DMS114 treated with DMSO at 0.1 percent for 48 hours (cell line): ENCODE data around the gene BPTF.
"Not testable (repeated sequence)": the region's sequence is repeated elsewhere in the genome, so short reads cannot be mapped to it uniquely, and the experiment has no call there.

Experiments used
- DNase-seq: peaks from one replicate; lab custom pipeline; 2025; ENCODE audit not compliant: unreplicated experiment; lab: John Stamatoyannopoulos, UW

The BPTF gene

DNA sequence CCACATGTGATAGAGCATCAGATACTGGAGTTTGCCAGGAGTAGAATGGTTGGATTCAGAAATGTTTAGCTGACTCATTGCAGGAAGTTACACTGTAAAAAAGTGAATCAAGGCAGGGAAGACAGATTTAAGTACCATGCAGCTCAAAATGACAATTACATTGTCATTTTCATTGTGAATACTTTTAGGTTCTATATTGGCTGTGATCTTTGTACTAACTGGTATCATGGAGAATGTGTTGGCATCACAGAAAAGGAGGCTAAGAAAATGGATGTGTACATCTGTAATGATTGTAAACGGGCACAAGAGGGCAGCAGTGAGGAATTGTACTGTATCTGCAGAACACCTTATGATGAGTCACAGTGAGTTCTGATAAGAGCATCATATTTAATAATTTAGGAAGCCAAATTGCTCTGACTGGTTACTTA lies 137.9 kb downstream of the BPTF start:
- DNase-seq = peak; percentile 56

DNA sequence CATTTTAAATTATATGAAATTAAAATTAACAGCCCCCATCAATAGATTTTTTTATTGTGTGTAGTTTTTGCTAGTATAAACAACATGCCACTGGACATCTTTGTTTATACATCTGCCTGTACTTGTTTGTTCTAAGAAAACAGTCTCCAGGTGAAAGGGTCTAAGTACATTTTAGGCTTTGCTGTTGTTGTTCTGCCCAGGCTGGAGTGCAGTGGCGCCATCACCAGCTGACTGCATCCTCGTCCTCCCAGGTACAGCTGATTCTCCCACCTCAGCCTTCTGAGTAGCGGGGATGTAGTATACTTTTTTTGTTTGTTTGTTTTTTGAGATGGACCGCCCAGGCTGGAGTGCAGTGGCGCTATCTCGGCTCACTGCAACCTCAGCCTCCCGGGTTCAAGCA lies 145.5 kb downstream of the BPTF start:
- no peak for DNase-seq

DNA sequence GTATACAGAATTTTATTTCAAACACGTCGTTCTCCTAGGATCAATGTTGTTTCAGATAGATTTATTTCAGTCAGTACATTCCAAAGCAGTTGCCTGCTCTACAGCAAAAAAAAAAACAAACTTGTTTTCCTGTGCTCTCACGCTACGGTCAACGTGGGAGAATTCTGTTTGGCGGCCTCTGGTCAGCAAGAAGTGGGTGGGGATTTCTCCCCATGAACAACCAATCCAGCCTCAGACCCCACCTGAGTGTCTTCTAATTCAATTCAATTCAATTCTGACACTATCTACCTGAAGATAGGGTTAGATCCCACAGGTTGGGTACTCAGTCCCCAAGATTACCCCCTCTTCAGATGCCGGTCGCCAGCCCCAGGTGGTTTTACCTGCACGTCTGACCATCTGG lies 148.9 kb downstream of the BPTF start:
- DNase-seq = no peak

DNA sequence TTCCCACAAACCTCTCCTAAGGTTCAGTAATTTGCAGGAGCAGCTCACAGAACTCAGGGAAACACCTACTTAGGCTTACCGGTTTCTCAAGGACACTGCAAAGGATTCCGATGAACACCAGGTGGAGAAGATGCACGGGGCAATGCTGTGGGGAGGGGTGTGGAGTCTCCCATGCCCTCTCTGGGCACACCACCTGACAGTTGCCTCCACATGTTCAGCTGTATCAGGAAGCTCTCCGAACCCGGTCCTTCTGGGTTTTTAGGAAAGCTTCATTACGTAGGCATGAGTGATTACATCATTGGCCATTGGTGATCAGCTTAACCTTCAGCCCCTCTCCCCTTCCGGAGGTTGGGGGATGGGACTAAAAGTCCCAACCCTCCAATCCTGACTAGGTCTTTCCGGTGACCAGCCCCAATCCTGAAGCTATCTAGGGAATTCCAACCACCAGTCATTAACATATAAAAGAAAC lies 149.3 kb downstream of the BPTF start:
- DNase-seq = no peak

DNA sequence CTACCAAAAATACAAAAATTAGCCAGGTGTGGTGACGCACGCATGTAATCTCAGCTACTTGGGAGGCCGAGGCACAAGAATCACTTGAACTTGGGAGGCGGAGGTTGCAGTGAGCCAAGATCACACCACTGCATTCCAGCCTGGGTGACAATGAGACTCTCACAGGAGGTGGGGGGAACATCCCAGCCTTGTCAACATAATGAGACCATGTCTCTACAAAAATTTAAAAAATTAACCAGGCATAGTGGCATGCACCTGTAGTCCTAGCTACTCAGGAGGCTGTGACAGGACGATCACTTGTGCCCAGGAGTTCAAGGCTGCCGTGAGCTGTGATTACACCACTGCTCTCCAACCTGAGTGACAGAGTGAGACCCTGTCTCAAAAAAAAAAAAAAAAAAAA lies 151.0 kb downstream of the BPTF start:
- DNase-seq = not testable (repeated sequence)

DNA sequence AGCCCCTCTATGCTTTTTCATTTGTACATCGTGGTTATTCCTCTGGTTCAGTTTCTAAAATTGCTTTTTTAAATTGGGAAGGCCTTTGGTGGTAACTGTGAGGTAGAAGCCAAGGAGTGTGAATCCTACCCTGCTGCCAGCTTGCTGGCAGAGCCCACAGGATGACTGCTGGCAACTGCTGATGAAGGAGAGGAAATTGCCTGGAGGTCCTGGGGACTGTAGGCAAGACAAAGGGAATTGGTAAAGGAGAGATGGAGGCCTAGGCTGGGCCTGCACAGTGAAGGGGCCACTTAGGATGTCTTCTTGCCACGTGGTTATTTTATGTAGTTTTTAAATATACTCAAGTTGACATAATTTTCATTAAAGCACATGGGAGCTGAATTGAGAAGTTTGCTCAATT lies 155.2 kb downstream of the BPTF start:
- no peak for DNase-seq

DNA sequence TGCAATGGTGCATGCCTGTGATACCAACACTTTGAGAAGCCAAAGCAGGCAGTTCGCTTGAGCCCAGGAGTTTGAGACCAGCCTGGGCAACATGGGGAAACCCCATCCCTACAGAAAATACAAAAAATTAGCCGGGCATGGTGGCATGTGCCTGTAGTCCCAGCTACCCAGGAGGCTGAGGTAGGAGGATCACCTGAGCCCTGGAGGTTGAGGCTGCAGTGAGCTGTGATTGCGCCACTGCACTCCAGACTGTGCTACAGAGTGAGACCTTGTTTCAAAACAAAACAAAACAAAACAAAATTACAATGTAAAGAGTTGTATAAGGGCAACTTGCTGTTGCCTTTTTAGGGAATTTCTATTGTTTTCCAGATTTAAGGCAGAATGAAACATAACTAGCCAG lies 155.6 kb downstream of the BPTF start:
- DNase-seq = not testable (repeated sequence)

DNA sequence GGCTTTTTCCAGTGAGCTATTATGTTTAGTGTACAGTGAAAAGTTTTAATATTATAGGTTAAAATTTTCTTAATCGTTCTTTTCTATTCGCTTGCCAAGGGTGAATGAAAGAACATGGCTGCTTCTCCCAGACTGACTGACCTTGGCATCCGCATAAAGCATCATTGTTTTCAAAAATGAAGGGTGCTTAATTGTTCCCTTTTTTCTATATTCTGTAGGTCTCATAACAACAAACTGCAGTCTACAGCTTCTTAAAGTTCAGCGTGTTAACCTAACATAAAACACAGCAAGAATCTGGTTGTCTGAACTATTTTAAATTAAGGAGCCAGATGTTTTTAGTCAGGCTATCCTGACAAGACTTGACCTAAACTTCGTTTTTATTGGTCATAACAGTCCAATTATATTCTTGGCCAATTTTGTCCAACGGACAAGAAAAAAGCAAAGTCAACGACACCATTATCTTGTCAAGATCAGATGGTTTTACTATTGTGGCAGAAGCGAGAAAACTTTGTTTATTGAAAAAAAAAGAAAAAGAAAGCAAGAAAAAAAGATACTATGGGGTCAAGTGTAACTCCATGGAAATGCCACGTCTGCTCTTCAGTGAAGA lies 156.8 kb downstream of the BPTF start:
- DNase-seq = no peak

DNA sequence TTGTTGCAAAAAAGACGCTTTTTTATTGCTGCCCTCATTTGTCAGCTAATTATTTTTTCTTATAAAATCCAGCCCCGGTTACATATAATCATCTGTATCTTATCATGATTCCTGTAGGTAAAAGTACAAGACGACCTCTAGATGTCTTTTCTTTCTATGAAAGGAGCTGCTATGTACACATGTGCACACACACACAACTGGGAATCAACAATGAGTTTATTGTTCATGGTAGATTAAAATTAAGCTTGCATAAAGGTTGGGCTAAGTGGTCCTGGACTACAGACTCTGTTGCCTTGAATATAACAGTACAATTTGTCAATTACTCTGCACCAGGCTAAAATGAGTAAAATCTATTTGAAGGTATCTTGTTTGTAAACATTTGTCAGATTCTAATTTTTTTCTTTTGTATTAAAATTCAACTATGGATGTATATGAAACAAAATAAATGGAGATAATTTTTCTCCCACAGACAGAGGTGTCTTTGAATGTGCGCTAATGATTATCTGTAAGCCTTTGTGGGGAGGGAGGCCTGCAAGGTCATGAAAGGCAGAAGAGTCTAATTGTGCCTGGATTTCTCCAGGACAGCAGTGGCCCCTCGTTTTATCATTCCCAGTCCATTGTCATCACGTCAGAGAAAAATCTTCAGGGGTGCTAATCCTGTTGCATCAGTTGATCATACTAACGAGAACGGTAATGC lies 157.5 kb downstream of the BPTF start:
- DNase-seq = no peak

DNA sequence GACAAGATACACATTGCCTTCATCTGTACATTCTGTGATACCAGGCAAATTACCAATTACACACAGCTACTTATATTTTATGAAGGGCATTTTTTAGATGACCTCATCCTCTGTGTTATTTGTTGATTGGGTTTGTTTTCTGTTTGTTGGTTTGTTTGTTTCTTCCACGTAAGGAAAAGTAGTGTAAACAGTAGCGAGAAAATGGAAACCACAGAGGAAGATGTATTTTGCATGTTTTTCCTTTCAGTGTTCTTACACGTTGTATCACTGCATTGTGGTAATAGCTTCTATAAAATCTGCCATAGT lies 158.0 kb downstream of the BPTF start:
- DNase-seq = no peak

DNA sequence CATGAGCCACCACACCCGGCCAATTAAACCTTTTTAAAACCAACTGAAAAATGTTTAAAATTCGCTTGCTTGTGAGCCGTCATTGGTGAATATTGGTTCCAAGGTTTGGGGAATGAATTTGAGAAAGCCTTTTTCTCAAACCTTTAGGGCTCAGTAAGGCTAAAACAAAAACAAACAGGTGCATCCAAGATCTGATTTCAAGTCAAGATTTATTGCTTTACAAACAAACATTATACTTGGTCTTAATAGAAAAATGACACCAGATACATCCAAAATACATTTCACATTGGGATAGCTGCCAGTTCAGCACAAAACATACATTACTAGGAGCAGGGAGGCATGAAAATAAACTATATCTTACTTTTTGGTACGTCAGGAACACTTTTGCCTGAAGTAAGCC lies 165.6 kb downstream of the BPTF start:
- no peak for DNase-seq

DNA sequence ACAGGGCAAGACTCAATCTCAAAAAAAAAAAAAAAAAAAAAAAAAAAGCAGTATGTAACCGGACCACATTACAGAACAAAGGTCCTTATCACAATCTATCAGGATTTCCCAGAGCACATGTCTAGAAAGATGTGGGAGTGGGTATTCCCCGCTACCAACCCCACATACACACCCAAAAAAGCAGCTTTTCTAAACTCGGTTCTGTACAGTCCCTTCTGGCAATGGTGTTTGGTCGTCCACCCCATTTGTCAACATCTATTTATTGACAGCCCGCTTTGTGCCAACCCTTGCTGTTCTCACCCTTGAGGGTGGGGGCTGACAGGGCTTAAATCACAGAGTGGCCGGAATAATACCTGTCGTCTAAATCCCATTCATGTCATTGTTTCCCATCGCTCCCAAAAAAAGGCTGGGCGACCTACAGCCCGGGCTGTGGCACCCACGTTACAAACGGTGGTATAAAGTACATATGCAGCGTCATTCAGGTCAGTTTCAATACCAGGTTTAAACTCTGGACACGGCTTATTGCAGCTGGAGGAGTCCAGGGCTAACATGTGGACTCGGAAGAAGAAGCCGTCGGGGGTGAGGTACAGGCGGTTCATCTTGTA lies 167.3 kb downstream of the BPTF start:
- DNase-seq = no peak

DNA sequence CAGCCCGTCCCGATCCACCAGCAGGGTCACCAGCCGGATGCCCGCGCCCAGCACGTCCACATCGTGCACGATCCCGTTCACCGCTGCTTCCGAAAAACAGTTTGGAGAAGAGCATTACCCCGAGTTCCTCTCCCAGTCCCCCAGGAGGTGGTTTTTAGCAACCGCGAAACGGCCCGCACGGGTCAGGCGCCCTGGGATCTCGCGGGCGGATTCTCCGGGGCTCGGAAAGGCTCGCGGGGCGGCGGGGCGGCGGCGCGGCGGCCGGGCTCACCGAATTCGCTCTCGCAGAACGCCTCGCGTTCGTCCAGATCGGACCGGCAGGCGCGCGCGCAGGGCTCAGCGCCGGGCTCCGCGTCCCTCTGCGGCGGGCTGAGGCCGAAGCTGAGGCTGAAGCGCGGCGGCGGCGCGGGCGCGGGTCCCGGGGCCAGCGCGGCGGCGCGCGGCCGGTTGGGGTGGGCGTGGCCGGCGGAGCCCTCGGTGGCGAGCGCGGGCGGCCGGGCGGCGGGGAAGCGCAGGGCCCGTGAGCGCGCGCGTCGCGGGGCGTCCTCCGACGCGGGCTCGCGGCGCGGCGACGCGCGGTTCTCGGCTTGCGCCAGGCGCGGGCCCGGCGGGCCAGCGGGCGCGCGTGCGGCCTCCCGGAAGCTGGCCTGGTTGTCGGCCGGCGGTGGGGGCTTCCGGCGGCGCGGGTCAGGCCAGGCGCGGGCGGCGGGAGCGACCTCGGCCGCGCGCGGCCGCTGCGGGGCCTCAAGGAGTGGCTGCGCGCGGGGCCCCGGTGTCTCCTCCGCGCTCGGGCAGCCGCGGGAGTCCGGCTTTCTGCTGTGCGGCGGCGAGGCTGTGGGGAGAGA lies 168.1 kb downstream of the BPTF start:
- DNase-seq = peak; percentile 59

DNA sequence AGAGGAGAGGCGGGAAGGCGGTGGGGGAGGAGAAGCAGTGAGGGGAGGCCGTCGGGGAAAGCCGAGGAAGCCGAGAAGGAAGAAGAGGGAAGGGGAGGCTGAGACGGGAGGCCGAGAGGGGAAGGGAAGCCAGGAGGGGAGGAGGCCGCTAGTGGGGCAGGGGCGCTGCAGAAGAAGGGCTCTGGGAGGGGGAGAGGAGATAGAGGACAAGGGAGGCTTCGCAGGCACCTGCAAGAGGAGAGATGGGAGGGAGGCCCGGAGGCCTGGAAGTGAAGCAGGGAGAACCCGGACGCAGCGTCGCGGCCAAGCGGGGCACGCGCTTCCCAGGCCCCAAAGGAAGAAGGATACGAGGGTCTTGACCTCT lies 168.7 kb downstream of the BPTF start:
- DNase-seq = no peak

DNA sequence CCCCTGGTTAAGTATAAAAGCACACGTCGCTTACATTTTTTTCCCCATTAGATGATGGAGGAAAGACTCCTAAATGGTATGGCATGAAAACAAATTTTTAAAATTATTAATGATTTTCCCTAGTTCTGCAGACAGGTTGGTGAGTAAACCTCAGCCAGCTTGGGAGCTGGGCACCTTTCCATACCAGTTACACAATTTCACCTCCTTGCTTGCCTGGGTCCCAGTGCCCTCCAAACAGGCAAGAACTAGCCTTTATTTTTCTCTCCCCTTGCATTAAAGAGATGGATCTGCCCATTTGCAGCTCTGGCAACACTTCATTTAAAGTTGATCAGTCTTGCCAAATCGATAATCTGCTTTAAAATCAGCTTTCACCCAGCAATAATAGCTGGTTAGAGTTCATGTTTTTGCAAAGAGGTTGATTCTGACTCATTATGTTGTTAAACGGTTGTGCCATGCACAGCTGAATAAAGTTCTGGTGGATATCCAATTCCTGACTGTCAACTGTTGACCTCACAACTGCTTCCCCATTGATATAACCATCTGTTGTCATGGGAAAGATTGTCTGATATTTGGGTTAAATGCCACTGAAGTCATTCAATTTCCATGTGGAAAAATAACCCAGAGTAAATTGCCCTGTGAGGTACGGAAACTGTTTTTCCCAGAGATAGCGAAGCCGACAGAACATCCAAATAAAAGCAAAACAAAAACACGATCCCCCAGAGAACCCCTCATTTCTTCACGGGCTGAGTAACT lies 169.7 kb downstream of the BPTF start:
- DNase-seq = no peak

DNA sequence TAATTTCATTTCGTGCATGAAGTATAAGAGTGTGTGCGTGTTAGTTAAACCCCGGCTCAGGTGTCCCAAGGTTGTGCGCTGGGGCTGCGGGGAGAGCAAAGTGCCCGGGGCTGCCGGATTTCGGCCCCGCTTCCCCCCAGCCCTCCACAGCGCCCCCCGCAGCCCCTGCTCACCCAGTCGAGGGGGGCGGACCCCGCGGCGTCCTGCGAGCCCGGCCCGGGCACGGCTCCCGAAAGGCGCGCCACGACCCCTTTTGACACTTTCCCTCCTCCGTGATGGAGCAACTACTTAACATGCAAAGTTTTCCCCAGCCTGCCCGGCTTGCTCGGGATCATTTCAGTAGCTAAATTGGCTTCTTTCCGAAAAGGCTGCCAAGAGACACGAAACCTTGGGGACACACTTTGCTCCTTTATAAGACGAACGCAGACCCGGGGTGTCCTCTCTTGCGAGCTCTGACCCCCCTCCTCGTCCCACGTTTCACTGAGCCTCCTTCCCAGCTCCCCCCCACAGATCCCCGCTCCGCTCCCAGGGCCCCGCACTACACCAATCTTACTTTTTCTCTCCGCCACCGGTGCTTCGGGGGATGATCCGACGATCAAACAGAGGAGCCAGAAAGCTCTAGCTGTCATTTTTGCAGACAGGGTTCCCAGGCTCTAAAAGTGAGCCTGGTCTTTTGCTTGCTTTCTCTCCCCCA lies 170.4 kb downstream of the BPTF start:
- DNase-seq = no peak

DNA sequence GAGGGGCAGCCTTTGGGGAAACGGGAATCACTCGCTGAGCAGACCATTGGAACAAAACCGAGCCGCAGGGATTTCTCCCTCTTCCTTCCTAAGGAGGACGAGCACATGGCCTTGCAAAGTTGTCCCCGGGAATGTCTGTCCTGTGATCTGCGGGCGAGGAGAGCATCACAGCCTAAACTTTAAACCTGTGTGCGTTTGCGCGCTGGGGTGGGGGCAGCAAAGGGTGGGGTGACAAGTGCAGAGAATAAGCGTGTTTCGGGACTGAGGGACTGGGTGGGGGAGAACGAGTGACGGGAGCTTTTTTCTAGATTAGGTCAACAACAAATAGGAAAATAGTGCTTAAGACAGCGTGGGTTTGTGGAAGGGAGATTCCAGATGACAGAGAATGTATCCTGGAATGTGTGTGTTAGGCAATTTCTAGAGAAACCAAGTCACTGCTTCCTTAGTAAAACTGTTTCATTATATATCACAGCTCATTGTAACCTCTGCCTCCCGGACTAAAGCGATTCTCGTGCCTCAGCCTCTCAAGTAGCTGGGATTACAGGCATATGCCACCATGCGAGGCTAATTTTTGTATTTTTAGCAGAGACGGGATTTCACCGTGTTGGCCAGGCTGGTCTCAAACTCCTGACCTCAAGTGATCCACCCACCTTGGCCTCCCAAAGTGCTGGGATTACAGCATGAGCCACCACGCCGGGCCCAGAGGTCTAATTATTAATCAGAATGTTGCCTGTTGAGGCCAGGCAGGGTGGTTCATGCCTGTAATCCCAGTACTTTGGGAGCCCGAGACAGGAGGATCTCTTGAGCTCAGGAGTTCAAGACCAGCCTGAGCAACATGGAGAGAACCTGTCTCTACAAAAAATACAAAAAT lies 171.2 kb downstream of the BPTF start, which contains the start of gene C17orf58:
C17orf58 (minus strand) TSS at position 169 of the 871 bp plus-strand sequence. CDS start 271 bp downstream, outside the sequence.
- DNase-seq = not testable (repeated sequence)

DNA sequence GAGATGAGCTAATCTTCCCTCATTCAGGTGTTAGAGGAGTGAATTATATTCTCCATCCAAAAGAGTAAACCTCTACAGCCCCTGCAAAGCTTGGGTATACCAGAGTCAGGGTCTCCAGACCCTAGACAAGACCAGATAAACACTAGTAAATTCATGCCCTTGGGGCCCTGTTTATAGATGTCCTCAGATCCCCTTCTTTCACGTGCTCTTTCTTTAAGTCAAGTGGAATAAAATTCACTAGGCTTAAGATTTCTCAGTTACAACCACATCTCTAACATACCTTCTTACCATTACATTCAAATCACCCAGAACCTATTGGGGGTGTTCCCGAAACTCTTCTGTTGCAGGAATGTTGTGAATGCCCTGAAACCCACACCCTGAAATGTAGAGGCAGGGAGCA lies 173.2 kb downstream of the BPTF start:
- no peak for DNase-seq

DNA sequence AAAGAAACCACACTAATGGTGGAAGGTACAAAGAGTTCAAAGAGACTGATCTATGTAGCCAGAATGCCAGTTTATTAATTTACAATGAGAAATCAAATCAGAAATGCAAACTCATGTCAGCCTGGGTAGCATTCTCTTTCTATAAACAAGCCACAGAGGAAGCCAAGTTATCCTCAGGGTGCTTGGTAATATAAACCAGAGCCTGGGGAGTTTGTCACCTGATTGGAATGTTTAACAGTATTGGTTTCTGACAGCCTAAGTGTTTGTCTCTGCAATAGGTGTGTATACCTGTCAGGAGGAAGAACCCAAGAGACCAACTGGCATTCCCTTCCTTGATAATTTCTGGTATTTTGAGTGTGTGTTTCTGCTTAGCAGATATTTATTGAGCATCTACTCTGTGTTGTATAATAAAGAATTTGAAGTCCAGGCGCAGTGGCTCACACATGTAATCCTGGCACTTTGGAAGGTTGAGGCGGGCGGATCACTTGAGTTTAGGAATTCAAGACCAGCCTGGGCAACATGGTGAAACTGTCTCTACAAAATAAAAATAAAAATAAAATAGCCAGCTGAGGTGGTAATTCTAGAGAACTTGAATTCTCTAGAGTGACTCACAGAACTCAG lies 174.1 kb downstream of the BPTF start:
- no peak for DNase-seq
